ENCODE measurements around the gene RNF121. TPM values are rescaled to one million over a fixed set of nuclear protein-coding genes. Genes with fewer than 3 reads are reported as not detected.

Gene RNF121
- total and polyA plus RNA-seq, 2 of the 13 experiments (the other 11 are each of a cell fraction or from before 2014, with no cell fraction given) = 28.6 to 44.3 TPM

GRCh38 chr11:72007587-72007986, 78.7 kb downstream of the RNF121 start:
- DNase-seq (ENCODE audit: low spot score) (no peak), FAIRE-seq (no peak), ATAC-seq (no peak)
- in situ Hi-C loops (cut with HindIII; ENCODE audit: extremely low pct_ligation_motif_present, low pct_unique_long_range_greater_than_20kb) = no loop called here
- H4K20me1 ChIP-seq (ENCODE audit: insufficient read depth, low read length) = no peaks in the 10 kb centered on the region
- TF ChIP-seq POLR2AphosphoS5 (IDR thresholded peaks at IDR 0.05; ENCODE audit: low read depth, low read length) = peak; percentile 17; the same call in 1 of the 2 replicates
- TF ChIP-seq POLR2G (IDR thresholded peaks at IDR 0.05; ENCODE audit: low read depth, low read length) = peak; percentile 26; the same call in 1 of the 2 replicates
- TF ChIP-seq RBM22 (optimal IDR thresholded peaks at IDR 0.05; ENCODE audit: low read length) = peak; percentile 77
- TF ChIP-seq ZBTB34 (CRISPR knock-in tag; IDR thresholded peaks at IDR 0.05) = no peak
- H3K4me1 ChIP-seq (ENCODE audit: insufficient read depth, low read length) = no peaks in the 10 kb centered on the region
- no peak overlapping the region for H2AFZ ChIP-seq (ENCODE audit: low read length)
- WGBS (ENCODE audit: low lambda C conversion rate) = 93% methylated on average over 5 of the region's 5 CpGs
- ChIA-PET POLR2A (no interaction called here), CTCF (ENCODE audit: low intra/inter-chr PET ratio, low total read pairs) (no interaction called here)
- H3K27ac ChIP-seq (ENCODE audit: extremely low read length, insufficient read depth, low read length) = no peak overlapping the region
- no peak overlapping the region for H3K9ac ChIP-seq (ENCODE audit: insufficient read depth, low read depth, low read length)
- H3K9me3 ChIP-seq (ENCODE audit: low read length) = no peaks in the 10 kb centered on the region
- H3K36me3 ChIP-seq (replicated peaks in 1 of 2; ENCODE audit: control insufficient read depth in 1 of 2, insufficient read depth in 2 of 2, low read length in 2 of 2) = peaks cover 66 to 98% of the 10 kb centered on the region in 2 experiments
- intact Hi-C loops (cut with micrococcal nuclease; ENCODE audit: unreplicated experiment) = no loop called here
- no peaks in the 10 kb centered on the region for H3K27me3 ChIP-seq (ENCODE audit: control insufficient read depth in 1 of 2, insufficient read depth in 2 of 2, low read length in 2 of 2)
- H3K4me3 ChIP-seq (replicated peaks in 1 of 3; ENCODE audit: insufficient read depth in 1 of 3, low read depth in 2 of 3, low read length in 3 of 3) = no peak overlapping the region
- H3K79me2 ChIP-seq (ENCODE audit: insufficient read depth, low read length) = no peaks in the 10 kb centered on the region
- no TSS peak for BruUV-seq (replicated peaks)
- H3K4me2 ChIP-seq (ENCODE audit: low read depth, low read length) = no peak overlapping the region

DNA sequence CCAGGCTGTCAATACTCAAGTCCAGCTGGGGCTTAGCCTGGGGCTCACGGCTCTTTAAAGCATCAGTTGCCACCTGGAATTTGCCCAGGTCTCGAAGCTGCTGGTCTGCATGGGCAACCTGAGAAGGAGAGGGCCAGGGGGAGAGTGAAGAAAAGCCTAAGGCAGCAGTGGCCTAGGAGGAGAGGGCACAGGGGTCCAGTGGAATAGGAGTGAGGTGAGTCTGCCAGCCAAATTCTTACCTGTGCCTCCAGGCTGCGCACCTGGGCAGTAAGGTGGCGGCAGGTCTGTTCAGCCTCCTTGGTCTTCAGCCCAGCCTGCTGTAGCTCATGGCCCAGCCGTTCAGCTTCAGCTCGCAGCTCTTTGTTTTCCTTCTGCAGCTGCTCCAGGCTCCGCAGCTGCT, 79.9 kb downstream of the RNF121 start:
- no peak overlapping the region for H3K4me2 ChIP-seq (ENCODE audit: low read depth, low read length)
- no peak for TF ChIP-seq ZNF34 (CRISPR knock-in tag; IDR thresholded peaks at IDR 0.05; ENCODE audit: borderline replicate concordance)
- TF ChIP-seq, protein P1, sequence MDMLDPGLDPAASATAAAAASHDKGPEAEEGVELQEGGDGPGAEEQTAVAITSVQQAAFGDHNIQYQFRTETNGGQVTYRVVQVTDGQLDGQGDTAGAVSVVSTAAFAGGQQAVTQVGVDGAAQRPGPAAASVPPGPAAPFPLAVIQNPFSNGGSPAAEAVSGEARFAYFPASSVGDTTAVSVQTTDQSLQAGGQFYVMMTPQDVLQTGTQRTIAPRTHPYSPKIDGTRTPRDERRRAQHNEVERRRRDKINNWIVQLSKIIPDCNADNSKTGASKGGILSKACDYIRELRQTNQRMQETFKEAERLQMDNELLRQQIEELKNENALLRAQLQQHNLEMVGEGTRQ (IDR thresholded peaks at IDR 0.05; ENCODE audit: low read depth, low read length) = no peak
- TF ChIP-seq, protein P1 (CRISPR knock-in tag; IDR thresholded peaks at IDR 0.05; ENCODE audit: borderline replicate concordance) = no peak
- TF ChIP-seq SMYD3 (CRISPR knock-in tag; IDR thresholded peaks at IDR 0.05) = no peak
- no peak overlapping the region for H2AFZ ChIP-seq (ENCODE audit: low read length)
- no peaks in the 10 kb centered on the region for H3K4me1 ChIP-seq (ENCODE audit: insufficient read depth, low read length)
- 98% methylated on average over 6 of the region's 7 CpGs for WGBS (ENCODE audit: low lambda C conversion rate)
- no TSS peak for BruUV-seq (replicated peaks)
- no peak overlapping the region for H3K27ac ChIP-seq (ENCODE audit: extremely low read length, insufficient read depth, low read length)
- DNase-seq (ENCODE audit: low spot score) = no peak
- H3K79me2 ChIP-seq (ENCODE audit: insufficient read depth, low read length) = no peaks in the 10 kb centered on the region
- POLR2A ChIA-PET = interaction anchor here (0.6 to 0.9 kb wide), 2 partner anchors 31 to 91 kb away, joined by 3 to 4 read pairs; no protein-coding TSS in a partner anchor
- FAIRE-seq = no peak
- no peak overlapping the region for H3K9ac ChIP-seq (ENCODE audit: insufficient read depth, low read depth, low read length)
- intact Hi-C loops (cut with micrococcal nuclease; ENCODE audit: unreplicated experiment) = no loop called here
- no peaks in the 10 kb centered on the region for H3K9me3 ChIP-seq (ENCODE audit: low read length)
- in situ Hi-C loops (cut with HindIII; ENCODE audit: extremely low pct_ligation_motif_present, low pct_unique_long_range_greater_than_20kb) = no loop called here
- H4K20me1 ChIP-seq (ENCODE audit: insufficient read depth, low read length) = no peaks in the 10 kb centered on the region
- CTCF ChIA-PET (ENCODE audit: low intra/inter-chr PET ratio, low total read pairs) = no interaction called here
- no peak for ATAC-seq
- H3K4me3 ChIP-seq (replicated peaks in 1 of 3; ENCODE audit: insufficient read depth in 1 of 3, low read depth in 2 of 3, low read length in 3 of 3) = no peak overlapping the region
- H3K36me3 ChIP-seq (replicated peaks in 1 of 2; ENCODE audit: control insufficient read depth in 1 of 2, insufficient read depth in 2 of 2, low read length in 2 of 2) = peaks cover 69 to 98% of the 10 kb centered on the region in 2 experiments
- H3K27me3 ChIP-seq (ENCODE audit: control insufficient read depth in 1 of 2, insufficient read depth in 2 of 2, low read length in 2 of 2) = no peaks in the 10 kb centered on the region

Data from HepG2 (cell line).